ENCODE measurements around the gene WDR41. TPM values are rescaled to one million over a fixed set of nuclear protein-coding genes. Genes with fewer than 3 reads are reported as not detected.
A peak's percentile ranks its signal among the peaks of the same experiment; 100 is the strongest.

The WDR41 gene, protein sequence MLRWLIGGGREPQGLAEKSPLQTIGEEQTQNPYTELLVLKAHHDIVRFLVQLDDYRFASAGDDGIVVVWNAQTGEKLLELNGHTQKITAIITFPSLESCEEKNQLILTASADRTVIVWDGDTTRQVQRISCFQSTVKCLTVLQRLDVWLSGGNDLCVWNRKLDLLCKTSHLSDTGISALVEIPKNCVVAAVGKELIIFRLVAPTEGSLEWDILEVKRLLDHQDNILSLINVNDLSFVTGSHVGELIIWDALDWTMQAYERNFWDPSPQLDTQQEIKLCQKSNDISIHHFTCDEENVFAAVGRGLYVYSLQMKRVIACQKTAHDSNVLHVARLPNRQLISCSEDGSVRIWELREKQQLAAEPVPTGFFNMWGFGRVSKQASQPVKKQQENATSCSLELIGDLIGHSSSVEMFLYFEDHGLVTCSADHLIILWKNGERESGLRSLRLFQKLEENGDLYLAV
- total RNA-seq (2022), result 106 and 107 TPM in 2 replicates
- percentile 95 among the genes with signal in this experiment for Bru-seq, nascent RNA
- percentile 86 among the genes with signal in this experiment for BruChase-seq, experiment 1, labeled RNA remaining after a 6-hour chase
- BruChase-seq, experiment 2, labeled RNA remaining after a 2-hour chase, result percentile 94 among the genes with signal in this experiment
- long read RNA-seq, transcript WDR41-201 (13 exons, 3,958 nt), result major isoform, 139 of 238 reads
- long read RNA-seq, partial matches to known transcripts, result 38 of 238 reads
- long read RNA-seq, other reads (novel, unspliced or antisense), result 58 of 238 reads

DNA sequence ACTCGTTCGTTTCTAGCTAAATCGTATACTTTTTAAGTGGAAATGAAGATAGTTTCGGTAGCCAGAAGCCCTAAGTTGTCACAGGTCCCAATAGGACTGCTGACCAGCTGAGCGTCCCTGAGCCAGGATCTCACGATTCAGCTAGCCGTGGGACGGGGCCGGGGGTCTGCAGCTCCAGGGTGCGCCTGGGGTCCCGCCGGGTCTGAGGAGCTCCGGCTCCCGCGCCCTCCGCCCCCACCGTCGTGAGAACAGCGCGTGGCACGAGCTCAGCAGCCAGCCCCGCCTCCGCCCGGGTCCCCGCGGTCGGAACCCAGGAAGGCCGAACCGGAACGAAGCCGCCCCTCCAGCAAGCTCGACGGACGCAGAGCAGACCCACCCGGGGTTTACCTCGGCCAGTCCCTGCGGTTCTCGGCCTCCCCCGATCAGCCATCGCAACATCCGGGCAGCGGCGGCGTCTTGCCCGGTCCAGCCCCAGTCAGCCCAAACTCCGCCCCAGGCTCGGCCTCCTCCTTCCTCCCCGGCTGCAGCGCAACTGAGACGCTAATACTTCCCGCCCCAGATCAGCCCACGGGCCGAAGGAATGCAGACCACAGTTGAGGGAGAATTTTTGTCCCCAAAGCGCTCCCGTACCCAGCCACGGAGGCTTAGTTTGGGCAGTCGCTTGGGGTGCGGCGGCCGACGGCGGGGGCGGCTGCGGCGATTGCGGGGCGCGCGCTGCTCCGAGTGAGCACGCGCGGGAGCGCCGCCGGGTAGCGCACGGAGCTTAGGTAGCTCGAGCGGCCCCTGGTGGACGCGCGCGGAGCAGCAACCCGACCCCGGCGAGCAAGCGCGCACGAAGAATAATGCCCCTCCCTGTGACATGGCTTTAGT is at the start of gene WDR41:
TSS of gene WDR41 (minus strand) at position 534 of the 870 bp plus-strand sequence. CDS start at position 438, 96 bp downstream.
- Mint-ChIP-seq H3K4me1 (ENCODE audit: insufficient read depth, unreplicated experiment) (peaks cover 23% of the 10 kb centered on the region), H3K36me3 (ENCODE audit: insufficient read depth, unreplicated experiment) (peaks cover 8% of the 10 kb centered on the region), H3K9me3 (ENCODE audit: unreplicated experiment) (no peaks in the 10 kb centered on the region), H3K27me3 (ENCODE audit: insufficient read depth, unreplicated experiment) (peaks cover 11% of the 10 kb centered on the region), H3K4me3 (ENCODE audit: unreplicated experiment) (peak within 1 kb of the TSS; percentile 93), H3K27ac (ENCODE audit: low read depth, unreplicated experiment) (peak within 1 kb of the TSS; percentile 97)
- POLR2A ChIA-PET, result interaction anchor here (0.6 to 3.3 kb wide), 29 partner anchors 8 to 1981 kb away, joined by 3 to 29 read pairs (median 4); partner anchors contain the start of genes AGGF1, AP3B1 and ZBED3
- BruUV-seq (replicated peaks), result no TSS peak
- peak; percentile 95 for DNase-seq (ENCODE audit: unreplicated experiment)
- intact Hi-C loops (cut with micrococcal nuclease), result loop anchor here (2.0 kb wide), 1 partner anchor 405 kb away; the partner anchor contains the start of gene ZBED3
- CTCF ChIA-PET, result interaction anchor here (0.5 to 3.3 kb wide), 50 partner anchors 9 to 1530 kb away, joined by 3 to 58 read pairs (median 4); partner anchors contain the start of gene ZBED3
- TF ChIP-seq, protein P1, sequence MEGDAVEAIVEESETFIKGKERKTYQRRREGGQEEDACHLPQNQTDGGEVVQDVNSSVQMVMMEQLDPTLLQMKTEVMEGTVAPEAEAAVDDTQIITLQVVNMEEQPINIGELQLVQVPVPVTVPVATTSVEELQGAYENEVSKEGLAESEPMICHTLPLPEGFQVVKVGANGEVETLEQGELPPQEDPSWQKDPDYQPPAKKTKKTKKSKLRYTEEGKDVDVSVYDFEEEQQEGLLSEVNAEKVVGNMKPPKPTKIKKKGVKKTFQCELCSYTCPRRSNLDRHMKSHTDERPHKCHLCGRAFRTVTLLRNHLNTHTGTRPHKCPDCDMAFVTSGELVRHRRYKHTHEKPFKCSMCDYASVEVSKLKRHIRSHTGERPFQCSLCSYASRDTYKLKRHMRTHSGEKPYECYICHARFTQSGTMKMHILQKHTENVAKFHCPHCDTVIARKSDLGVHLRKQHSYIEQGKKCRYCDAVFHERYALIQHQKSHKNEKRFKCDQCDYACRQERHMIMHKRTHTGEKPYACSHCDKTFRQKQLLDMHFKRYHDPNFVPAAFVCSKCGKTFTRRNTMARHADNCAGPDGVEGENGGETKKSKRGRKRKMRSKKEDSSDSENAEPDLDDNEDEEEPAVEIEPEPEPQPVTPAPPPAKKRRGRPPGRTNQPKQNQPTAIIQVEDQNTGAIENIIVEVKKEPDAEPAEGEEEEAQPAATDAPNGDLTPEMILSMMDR (IDR thresholded peaks at IDR 0.05; ENCODE audit: unreplicated experiment), result peak; percentile 87

DNA sequence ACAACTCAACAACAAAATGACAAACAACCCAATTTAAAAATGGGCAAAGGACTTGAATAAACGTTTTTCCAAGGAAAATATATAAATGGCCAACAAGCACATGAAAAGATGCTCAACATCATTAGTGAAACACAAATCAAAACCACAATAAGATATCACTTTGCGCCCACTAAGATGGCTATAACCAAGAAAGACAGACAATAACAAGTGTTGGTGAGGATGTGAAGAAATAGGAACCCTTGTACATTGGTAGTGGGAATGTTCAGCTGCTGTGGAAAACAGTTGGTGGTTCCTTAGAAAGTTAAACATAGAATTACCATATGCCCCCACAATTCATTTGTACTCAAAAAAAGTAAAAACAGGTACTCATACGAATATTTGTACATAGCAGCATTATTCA is 39.2 kb upstream of the WDR41 start:
- POLR2A ChIA-PET, result interaction anchor here (0.7 kb wide), 1 partner anchor 11 kb away, joined by 3 read pairs; no protein-coding TSS in a partner anchor
- no peaks in the 10 kb centered on the region for H3K4me1 Mint-ChIP-seq (ENCODE audit: insufficient read depth, unreplicated experiment)
- BruUV-seq (replicated peaks), result no TSS peak

DNA sequence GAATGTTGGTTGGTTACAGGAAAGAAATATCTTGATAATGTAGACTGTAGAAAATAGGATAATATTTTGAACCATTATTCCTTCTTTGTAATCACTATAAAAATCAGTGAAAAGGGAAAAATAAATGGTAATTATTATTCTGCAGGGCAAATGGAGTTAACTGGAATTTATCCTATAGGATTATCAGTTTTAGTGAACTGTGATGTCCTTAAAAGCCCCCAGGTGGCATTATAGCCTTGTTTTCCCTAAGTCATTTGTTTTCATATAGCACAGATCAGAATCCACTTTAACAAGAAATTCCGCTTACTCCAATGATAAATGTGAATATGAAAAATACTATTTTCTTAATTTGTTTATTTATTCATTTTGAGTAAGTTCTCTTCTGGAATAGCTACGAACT is 26.2 kb upstream of the WDR41 start:
- Mint-ChIP-seq H3K4me3 (ENCODE audit: unreplicated experiment) (no peak overlapping the region), H3K27ac (ENCODE audit: low read depth, unreplicated experiment) (no peak overlapping the region), H3K27me3 (ENCODE audit: insufficient read depth, unreplicated experiment) (peaks cover 17% of the 10 kb centered on the region), H3K4me1 (ENCODE audit: insufficient read depth, unreplicated experiment) (no peaks in the 10 kb centered on the region), H3K9me3 (ENCODE audit: unreplicated experiment) (no peaks in the 10 kb centered on the region), H3K36me3 (ENCODE audit: insufficient read depth, unreplicated experiment) (no peaks in the 10 kb centered on the region)
- no TSS peak for BruUV-seq (replicated peaks)
- peak; percentile 42 for DNase-seq (ENCODE audit: unreplicated experiment)
- ChIA-PET POLR2A (interaction anchor here (1.1 kb wide), 1 partner anchor 27 kb away, joined by 5 read pairs; no protein-coding TSS in a partner anchor), CTCF (interaction anchor here (0.6 to 1.8 kb wide), 5 partner anchors 26 to 597 kb away, joined by 3 to 5 read pairs (median 3); partner anchors contain the start of gene WDR41)
- intact Hi-C loops (cut with micrococcal nuclease), result loop anchor here (2.0 to 5.0 kb wide), 2 partner anchors 489 to 782 kb away; no protein-coding TSS in a partner anchor
- TF ChIP-seq, protein P1 (IDR thresholded peaks at IDR 0.05; ENCODE audit: unreplicated experiment), result peak; percentile 25

More for the DNA sequence above, 39.2 kb upstream of the WDR41 start:
- Mint-ChIP-seq H3K9me3 (ENCODE audit: unreplicated experiment) (no peaks in the 10 kb centered on the region), H3K27ac (ENCODE audit: low read depth, unreplicated experiment) (no peak overlapping the region), H3K4me3 (ENCODE audit: unreplicated experiment) (no peak overlapping the region), H3K27me3 (ENCODE audit: insufficient read depth, unreplicated experiment) (peaks cover 69% of the 10 kb centered on the region), H3K36me3 (ENCODE audit: insufficient read depth, unreplicated experiment) (no peaks in the 10 kb centered on the region)
- intact Hi-C loops (cut with micrococcal nuclease), result no loop called here
- no peak for DNase-seq (ENCODE audit: unreplicated experiment)
- TF ChIP-seq, protein P1 (IDR thresholded peaks at IDR 0.05; ENCODE audit: unreplicated experiment), result no peak
- CTCF ChIA-PET, result no interaction called here
